H7 (cell line): ENCODE data around the gene ZNF548. TPM values are rescaled to one million over a fixed set of nuclear protein-coding genes. Genes with fewer than 3 reads are reported as not detected.
"Not testable (repeated sequence)": the region's sequence is repeated elsewhere in the genome, so short reads cannot be mapped to it uniquely, and the experiment has no call there.

ENCODE experiments used
- DNase-seq: peaks from one replicate; pipeline ENCODE4 v3.0.0; 2012
- H3K27me3 ChIP-seq: 2 replicates; pipeline ENCODE4 v1.6.0; 2011; ENCODE audit warnings: mild to moderate bottlenecking, low read length; ENCODE audit not compliant: control insufficient read depth, insufficient read depth
- H3K36me3 ChIP-seq: replicated peaks from 2 replicates; pipeline ENCODE4 v1.5.1; 2011; ENCODE audit warnings: low read length; ENCODE audit not compliant: control insufficient read depth, insufficient read depth
- H3K4me3 ChIP-seq: 2 replicates; pipeline ENCODE4 v1.5.1; 2011; ENCODE audit warnings: low read depth, mild to moderate bottlenecking, control low read depth, low read length, moderate library complexity; ENCODE audit not compliant: insufficient read depth
- total RNA-seq: library from RNA; depleted of rRNA; stranded (reverse); fragments of >200 nt; shearing (Covaris generic); gene quantifications from 2 replicates; pipeline ENCODE4 v1.2.3, GENCODE V29; 2014; rRNA removed

The ZNF548 gene
- 9.1 and 17.1 TPM in 2 replicates for total RNA-seq

GRCh38 chr19:57389730-57390598 lies at the start of gene ZNF548:
Gene ZNF548, plus strand, starts transcription at chr19:57389854. Its CDS starts 246 bp downstream, at chr19:57390100.
- Histone ChIP-seq H3K27me3 (no peaks in the 10 kb centered on the region), H3K36me3 (no peaks in the 10 kb centered on the region), H3K4me3 (peak within 1 kb of the TSS; percentile 88)
- peak; percentile 93 for DNase-seq

- no peak overlapping the region for H3K4me3 ChIP-seq
- H3K36me3 ChIP-seq = no peaks in the 10 kb centered on the region
- H3K27me3 ChIP-seq = no peaks in the 10 kb centered on the region; the same call in 1 of the 2 replicates
- DNase-seq = no peak
Observed at GRCh38 chr19:57342582-57342981, 47.1 kb upstream of the ZNF548 start.

GRCh38 chr19:57348136-57348535 lies 41.5 kb upstream of the ZNF548 start:
- no peak for DNase-seq
- H3K27me3 ChIP-seq = no peaks in the 10 kb centered on the region
- H3K4me3 ChIP-seq = no peak overlapping the region
- H3K36me3 ChIP-seq = no peaks in the 10 kb centered on the region

GRCh38 chr19:57350877-57351805 lies 38.5 kb upstream of the ZNF548 start, which contains the start of gene ZNF304:
Gene ZNF304, plus strand, starts transcription at chr19:57351271. Its CDS starts 394 bp downstream, at chr19:57351665.
- peak; percentile 93 for DNase-seq
- Histone ChIP-seq H3K27me3 (no peaks in the 10 kb centered on the region), H3K4me3 (peak within 1 kb of the TSS; percentile 93), H3K36me3 (peaks cover 20% of the 10 kb centered on the region)

GRCh38 chr19:57351867-57352266 lies 37.8 kb upstream of the ZNF548 start:
- Histone ChIP-seq H3K27me3 (no peaks in the 10 kb centered on the region), H3K4me3 (peak overlapping the region; percentile 93), H3K36me3 (peaks cover 27% of the 10 kb centered on the region)
- peak; percentile 19 for DNase-seq

- H3K27me3 ChIP-seq = no peaks in the 10 kb centered on the region
- no peak for DNase-seq
- H3K36me3 ChIP-seq = peaks cover 35% of the 10 kb centered on the region
- no peak overlapping the region for H3K4me3 ChIP-seq
Observed at GRCh38 chr19:57355916-57356315, 33.7 kb upstream of the ZNF548 start.

- no peak for DNase-seq
- Histone ChIP-seq H3K36me3 (peaks cover 35% of the 10 kb centered on the region), H3K27me3 (no peaks in the 10 kb centered on the region), H3K4me3 (no peak overlapping the region)
Observed at GRCh38 chr19:57357406-57357805, 32.2 kb upstream of the ZNF548 start.

GRCh38 chr19:57359300-57359699 lies 30.4 kb upstream of the ZNF548 start:
- Histone ChIP-seq H3K27me3 (no peaks in the 10 kb centered on the region), H3K4me3 (no peak overlapping the region), H3K36me3 (peaks cover 30% of the 10 kb centered on the region)
- DNase-seq = no peak

GRCh38 chr19:57362419-57362818 lies 27.2 kb upstream of the ZNF548 start:
- peak overlapping the region; percentile 35; the same call in 1 of the 2 replicates for H3K4me3 ChIP-seq
- no peaks in the 10 kb centered on the region for H3K27me3 ChIP-seq
- no peak for DNase-seq
- peaks cover 3% of the 10 kb centered on the region for H3K36me3 ChIP-seq

GRCh38 chr19:57362997-57363687 lies 26.5 kb upstream of the ZNF548 start, which contains the start of the genes TRAPPC2B and ZNF547:
Gene TRAPPC2B, plus strand, starts transcription at chr19:57363551. Its CDS starts 1,283 bp downstream, at chr19:57364834.
Gene ZNF547, plus strand, starts transcription at chr19:57363551. Its CDS starts 5,005 bp downstream, at chr19:57368556.
- Histone ChIP-seq H3K4me3 (peak within 1 kb of the TSS; percentile 61), H3K27me3 (no peaks in the 10 kb centered on the region), H3K36me3 (no peaks in the 10 kb centered on the region)
- DNase-seq = peak; percentile 93

- DNase-seq = no peak
- peak overlapping the region; percentile 61 for H3K4me3 ChIP-seq
- no peaks in the 10 kb centered on the region for H3K27me3 ChIP-seq
- no peaks in the 10 kb centered on the region for H3K36me3 ChIP-seq
Observed at GRCh38 chr19:57363688-57364181, 25.9 kb upstream of the ZNF548 start.

GRCh38 chr19:57366776-57367175 lies 22.9 kb upstream of the ZNF548 start:
- Histone ChIP-seq H3K36me3 (no peaks in the 10 kb centered on the region), H3K27me3 (no peaks in the 10 kb centered on the region), H3K4me3 (no peak overlapping the region)
- no peak for DNase-seq

- Histone ChIP-seq H3K27me3 (no peaks in the 10 kb centered on the region), H3K36me3 (no peaks in the 10 kb centered on the region; the same call in 1 of the 2 replicates), H3K4me3 (no peak overlapping the region)
- DNase-seq = no peak
Observed at GRCh38 chr19:57374179-57374578, 15.5 kb upstream of the ZNF548 start.

GRCh38 chr19:57374647-57375046 lies 15.0 kb upstream of the ZNF548 start:
- not testable (repeated sequence) for H3K4me3 ChIP-seq, DNase-seq, H3K27me3 ChIP-seq, H3K36me3 ChIP-seq
